Neural cell (in vitro differentiated cells): ENCODE measurements around the gene NFS1. TPM values are rescaled to one million over a fixed set of nuclear protein-coding genes. Genes with fewer than 3 reads are reported as not detected.
"Not testable (repeated sequence)": the region's sequence is repeated elsewhere in the genome, so short reads cannot be mapped to it uniquely, and the experiment has no call there.

Experiments used
- H2AFZ ChIP-seq: fragments of 200-600, 300-800 bp; sonication (generic), shearing (Covaris generic); 2 replicates; pipeline ENCODE4 v1.6.0; 2014; ENCODE audit warnings: low read depth, mild to moderate bottlenecking, antibody characterized with exemption, low read length, moderate library complexity
- H3F3A ChIP-seq: fragments of 200-600 bp; shearing (Covaris generic); 2 replicates; pipeline ENCODE4 v1.6.1; 2016; ENCODE audit warnings: mild to moderate bottlenecking, moderate library complexity, mixed read lengths, antibody characterized with exemption, low read length; ENCODE audit not compliant: insufficient read depth, poor library complexity, severe bottlenecking
- H3K27ac ChIP-seq: fragments of 200-600, 300-800 bp; sonication (generic), shearing (Covaris generic); 2 replicates; pipeline ENCODE4 v1.5.1; 2014; ENCODE audit warnings: mild to moderate bottlenecking, low read length, moderate library complexity
- H3K27me3 ChIP-seq: fragments of 300-800, 200-600 bp; sonication (generic), shearing (Covaris generic); 2 replicates; pipeline ENCODE4 v1.6.0; 2014; ENCODE audit warnings: mild to moderate bottlenecking, low read depth, low read length, moderate library complexity; ENCODE audit not compliant: insufficient read depth
- H3K36me3 ChIP-seq: fragments of 300-800, 200-600 bp; sonication (generic), shearing (Covaris generic); 2 replicates; pipeline ENCODE4 v1.5.1; 2014; ENCODE audit warnings: mild to moderate bottlenecking, antibody characterized with exemption, low read length, moderate library complexity; ENCODE audit not compliant: insufficient read depth
- H3K4me2 ChIP-seq: fragments of 300-800, 200-600 bp; sonication (generic), shearing (Covaris generic); 2 replicates; pipeline ENCODE4 v1.6.0; 2014; ENCODE audit warnings: mild to moderate bottlenecking, low read length
- H3K4me3 ChIP-seq: fragments of 300-800, 200-600 bp; sonication (generic), shearing (Covaris generic); 2 replicates; pipeline ENCODE4 v1.5.1; 2014; ENCODE audit warnings: mild to moderate bottlenecking, low read length, moderate library complexity
- H3K79me2 ChIP-seq: fragments of 200-600 bp; shearing (Covaris generic); replicated peaks from 2 replicates; pipeline ENCODE4 v1.6.0; 2014; ENCODE audit warnings: mild to moderate bottlenecking, low read length, moderate library complexity; ENCODE audit not compliant: insufficient read depth
- H3K9ac ChIP-seq: fragments of 300-800, 200-600 bp; sonication (generic), shearing (Covaris generic); 2 replicates; pipeline ENCODE4 v1.6.1; 2016; ENCODE audit warnings: mild to moderate bottlenecking, low read length, mixed read lengths
- H3K9me2 ChIP-seq: fragments of 200-600 bp; shearing (Covaris generic); 2 replicates; pipeline ENCODE4 v1.6.1; 2016; ENCODE audit warnings: mild to moderate bottlenecking, low read length, mixed read lengths; ENCODE audit not compliant: insufficient read depth
- H3K9me3 ChIP-seq: fragments of 200-600, 300-800 bp; sonication (generic), shearing (Covaris generic); 2 replicates; pipeline ENCODE4 v1.6.1; 2016; ENCODE audit warnings: mild to moderate bottlenecking, mixed run types, low read length, moderate library complexity, mixed read lengths
- H4K20me1 ChIP-seq: fragments of 200-600 bp; shearing (Covaris generic); 2 replicates; pipeline ENCODE4 v1.6.1; 2016; ENCODE audit warnings: mild to moderate bottlenecking, mixed run types; ENCODE audit not compliant: insufficient read depth
- EP300 ChIP-seq: fragments of 450-650 bp; conservative IDR thresholded peaks from 2 replicates; pipeline ENCODE4 v1.6.1; 2014; ENCODE audit warnings: antibody characterized with exemption, mild to moderate bottlenecking, moderate library complexity; ENCODE audit not compliant: poor library complexity, severe bottlenecking
- EZH2 ChIP-seq: fragments of 200-600, 300-800 bp; shearing (Covaris generic), sonication (generic); IDR thresholded peaks from 2 replicates; pipeline ENCODE4 v1.6.1; 2014; ENCODE audit warnings: antibody characterized with exemption, low read length, borderline replicate concordance, mild to moderate bottlenecking; ENCODE audit not compliant: insufficient read depth, poor library complexity, severe bottlenecking
- MXI1 ChIP-seq: fragments of 450-650 bp; conservative IDR thresholded peaks from 2 replicates; pipeline ENCODE4 v1.6.1; 2014; ENCODE audit warnings: antibody characterized with exemption, mild to moderate bottlenecking; ENCODE audit not compliant: poor library complexity, severe bottlenecking
- POLR2AphosphoS5 ChIP-seq: IDR thresholded peaks from 2 replicates; pipeline ENCODE4 v1.6.1; 2012
- RAD21 ChIP-seq: fragments of 450-650 bp; conservative IDR thresholded peaks from 2 replicates; pipeline ENCODE4 v1.6.1; 2014; ENCODE audit warnings: antibody characterized with exemption, mild to moderate bottlenecking, moderate library complexity
- REST ChIP-seq: IDR thresholded peaks from 2 replicates; pipeline ENCODE4 v1.6.1; 2012; ENCODE audit warnings: borderline replicate concordance
- SMC3 ChIP-seq: fragments of 450-650 bp; conservative IDR thresholded peaks from 2 replicates; pipeline ENCODE4 v1.6.1; 2014; ENCODE audit warnings: antibody characterized with exemption, mild to moderate bottlenecking, moderate library complexity; ENCODE audit not compliant: poor library complexity
- TAF1 ChIP-seq: IDR thresholded peaks from 2 replicates; pipeline ENCODE4 v1.6.1; 2012; ENCODE audit warnings: low read depth
- polyA plus RNA-seq: library from polyadenylated mRNA; depleted of rRNA; stranded (reverse); fragments of >200 nt; gene quantifications from 2 replicates; pipeline ENCODE4 v1.2.3, GENCODE V29; 2014
- TF ChIP-seq, protein P1 (sequence below): fragments of 450-650 bp; IDR thresholded peaks from 2 replicates; pipeline ENCODE4 v1.5.1; 2014; ENCODE audit warnings: antibody characterized with exemption, mild to moderate bottlenecking, moderate library complexity; ENCODE audit not compliant: poor library complexity, severe bottlenecking

NFS1 gene
- polyA plus RNA-seq, 1 donor from 2014 or later = 55.2 TPM

DNA sequence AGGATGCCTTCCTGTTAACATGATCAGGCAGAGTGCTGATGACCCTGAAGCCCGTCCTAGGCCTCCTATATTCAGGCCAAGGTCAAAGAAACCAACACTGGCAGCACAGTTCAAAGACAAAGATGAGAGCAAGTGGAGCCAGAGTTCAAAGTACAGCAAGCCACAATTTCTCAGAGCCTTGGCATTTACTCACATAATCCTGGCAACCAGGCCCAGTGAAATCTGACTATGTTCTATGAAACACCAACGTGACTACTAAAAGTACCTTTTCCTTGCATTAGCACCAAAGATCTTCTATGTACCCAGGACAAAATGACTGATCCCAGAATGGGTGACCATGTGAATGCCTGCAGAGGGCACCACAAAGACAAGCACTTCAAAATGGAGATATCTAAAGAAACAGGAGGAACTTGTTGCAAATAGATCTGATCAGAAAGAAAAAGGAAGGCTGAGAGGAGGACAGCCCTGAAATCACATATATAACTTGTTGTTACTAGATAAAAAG, 3.9 kb downstream of the NFS1 start:
- H3K79me2 ChIP-seq = peaks cover 7% of the 10 kb centered on the region
- no peak for TF ChIP-seq SMC3
- TF ChIP-seq MXI1 = no peak
- no peak for TF ChIP-seq RAD21
- no peak for TF ChIP-seq EP300
- TF ChIP-seq EZH2 = no peak
- TF ChIP-seq, protein P1, sequence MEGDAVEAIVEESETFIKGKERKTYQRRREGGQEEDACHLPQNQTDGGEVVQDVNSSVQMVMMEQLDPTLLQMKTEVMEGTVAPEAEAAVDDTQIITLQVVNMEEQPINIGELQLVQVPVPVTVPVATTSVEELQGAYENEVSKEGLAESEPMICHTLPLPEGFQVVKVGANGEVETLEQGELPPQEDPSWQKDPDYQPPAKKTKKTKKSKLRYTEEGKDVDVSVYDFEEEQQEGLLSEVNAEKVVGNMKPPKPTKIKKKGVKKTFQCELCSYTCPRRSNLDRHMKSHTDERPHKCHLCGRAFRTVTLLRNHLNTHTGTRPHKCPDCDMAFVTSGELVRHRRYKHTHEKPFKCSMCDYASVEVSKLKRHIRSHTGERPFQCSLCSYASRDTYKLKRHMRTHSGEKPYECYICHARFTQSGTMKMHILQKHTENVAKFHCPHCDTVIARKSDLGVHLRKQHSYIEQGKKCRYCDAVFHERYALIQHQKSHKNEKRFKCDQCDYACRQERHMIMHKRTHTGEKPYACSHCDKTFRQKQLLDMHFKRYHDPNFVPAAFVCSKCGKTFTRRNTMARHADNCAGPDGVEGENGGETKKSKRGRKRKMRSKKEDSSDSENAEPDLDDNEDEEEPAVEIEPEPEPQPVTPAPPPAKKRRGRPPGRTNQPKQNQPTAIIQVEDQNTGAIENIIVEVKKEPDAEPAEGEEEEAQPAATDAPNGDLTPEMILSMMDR = no peak
- no peak for TF ChIP-seq TAF1
- TF ChIP-seq REST = no peak
- no peak for TF ChIP-seq POLR2AphosphoS5
- no peaks in the 10 kb centered on the region for H4K20me1 ChIP-seq
- no peak overlapping the region for H3K4me3 ChIP-seq
- H3F3A ChIP-seq = no peaks in the 10 kb centered on the region
- no peaks in the 10 kb centered on the region for H3K9me2 ChIP-seq
- no peak overlapping the region for H2AFZ ChIP-seq
- H3K9ac ChIP-seq = no peak overlapping the region
- H3K36me3 ChIP-seq = no peaks in the 10 kb centered on the region
- H3K9me3 ChIP-seq = no peaks in the 10 kb centered on the region
- no peak overlapping the region for H3K27ac ChIP-seq
- H3K4me2 ChIP-seq = no peak overlapping the region
- no peaks in the 10 kb centered on the region for H3K27me3 ChIP-seq

- Histone ChIP-seq H3K9ac (no peak overlapping the region), H4K20me1 (no peaks in the 10 kb centered on the region), H3K36me3 (no peaks in the 10 kb centered on the region), H3K79me2 (no peaks in the 10 kb centered on the region), H3K4me2 (no peak overlapping the region), H3F3A (no peaks in the 10 kb centered on the region), H3K9me2 (no peaks in the 10 kb centered on the region), H3K4me3 (no peak overlapping the region), H3K9me3 (no peaks in the 10 kb centered on the region), H3K27ac (no peak overlapping the region), H3K27me3 (no peaks in the 10 kb centered on the region), H2AFZ (no peak overlapping the region)
- no peak for TF ChIP-seq RAD21
- TF ChIP-seq EZH2 = no peak
Measured at GRCh38 chr20:35690265-35690664, 8.9 kb downstream of the NFS1 start.

GRCh38 chr20:35686872-35687271, 12.3 kb downstream of the NFS1 start:
- H3K9ac ChIP-seq, H3K4me3 ChIP-seq, H3K79me2 ChIP-seq, H4K20me1 ChIP-seq, H3K4me2 ChIP-seq, H2AFZ ChIP-seq, H3K9me3 ChIP-seq, H3K36me3 ChIP-seq, H3K9me2 ChIP-seq, H3K27me3 ChIP-seq, H3K27ac ChIP-seq, H3F3A ChIP-seq: not testable (repeated sequence)

DNA sequence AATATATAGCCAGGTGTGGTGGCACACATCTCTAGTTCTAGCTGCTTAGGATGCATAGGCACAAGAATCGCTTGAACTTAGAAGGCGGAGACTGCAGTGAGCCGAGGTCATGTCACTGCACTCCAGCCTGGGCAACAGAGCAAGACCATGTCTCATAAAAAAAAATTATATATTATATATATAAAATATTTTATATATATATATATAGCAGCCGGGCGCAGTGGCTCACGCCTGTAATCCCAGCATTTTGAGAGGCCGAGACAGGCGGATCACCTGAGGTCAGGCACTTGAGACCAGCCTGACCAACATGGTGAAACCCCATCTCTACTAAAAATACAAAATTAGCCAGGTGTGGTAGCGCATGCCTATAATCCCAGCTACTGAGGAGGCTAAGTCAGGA, 13.8 kb downstream of the NFS1 start:
- H3K9ac ChIP-seq, H3K9me2 ChIP-seq, H3K4me3 ChIP-seq, H3K79me2 ChIP-seq, H2AFZ ChIP-seq, H3F3A ChIP-seq, H3K27me3 ChIP-seq, H3K27ac ChIP-seq, H3K9me3 ChIP-seq, H3K36me3 ChIP-seq, H4K20me1 ChIP-seq, H3K4me2 ChIP-seq: not testable (repeated sequence)
